Fibroblast of pulmonary artery (primary cell): ENCODE data around the gene NANOS3.

ENCODE experiments used
- DNase-seq: peaks from one replicate; pipeline ENCODE4 v3.0.0-alpha.2; 2010; ENCODE audit warnings: low read depth
- H3K4me3 ChIP-seq: replicated peaks from 2 replicates; pipeline ENCODE4 v1.5.1; 2011; ENCODE audit warnings: low read depth, mild to moderate bottlenecking, control low read depth, low read length, moderate library complexity
- TF ChIP-seq, protein P1 (sequence below): IDR thresholded peaks from 2 replicates; pipeline ENCODE4 v1.5.1; 2011; ENCODE audit warnings: mild to moderate bottlenecking, control low read depth, low read length, inconsistent platforms; ENCODE audit errors: missing control alignments

NANOS3 gene

DNA sequence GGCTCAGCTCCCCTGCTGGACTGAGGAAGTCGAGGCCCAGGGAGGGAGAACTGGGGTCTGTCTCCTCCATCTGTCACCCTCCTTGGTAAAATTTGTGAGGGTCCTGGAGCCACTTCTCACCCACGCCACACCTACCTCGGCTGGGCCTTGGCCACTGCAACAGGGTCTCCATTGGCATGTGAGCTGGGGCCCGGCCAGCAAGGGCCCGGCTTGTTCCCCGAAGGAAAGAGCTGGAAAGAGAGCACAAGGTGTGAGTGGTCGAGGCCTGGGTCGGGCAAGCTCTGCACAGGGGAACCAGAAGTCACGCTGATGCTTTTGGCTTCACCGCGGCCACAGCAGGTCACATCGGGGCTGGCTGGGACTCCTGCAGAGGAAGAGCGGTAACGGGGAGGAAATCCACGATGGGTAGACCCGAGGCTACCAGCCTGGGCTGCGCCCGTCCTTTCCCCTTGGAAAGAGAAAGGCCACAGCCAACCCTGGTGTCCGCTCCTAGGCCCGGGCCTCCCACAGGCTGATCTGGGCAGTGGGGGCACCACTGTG, 9.0 kb downstream of the NANOS3 start:
- no peak for DNase-seq
- H3K4me3 ChIP-seq: no peak overlapping the region
- TF ChIP-seq, protein P1, sequence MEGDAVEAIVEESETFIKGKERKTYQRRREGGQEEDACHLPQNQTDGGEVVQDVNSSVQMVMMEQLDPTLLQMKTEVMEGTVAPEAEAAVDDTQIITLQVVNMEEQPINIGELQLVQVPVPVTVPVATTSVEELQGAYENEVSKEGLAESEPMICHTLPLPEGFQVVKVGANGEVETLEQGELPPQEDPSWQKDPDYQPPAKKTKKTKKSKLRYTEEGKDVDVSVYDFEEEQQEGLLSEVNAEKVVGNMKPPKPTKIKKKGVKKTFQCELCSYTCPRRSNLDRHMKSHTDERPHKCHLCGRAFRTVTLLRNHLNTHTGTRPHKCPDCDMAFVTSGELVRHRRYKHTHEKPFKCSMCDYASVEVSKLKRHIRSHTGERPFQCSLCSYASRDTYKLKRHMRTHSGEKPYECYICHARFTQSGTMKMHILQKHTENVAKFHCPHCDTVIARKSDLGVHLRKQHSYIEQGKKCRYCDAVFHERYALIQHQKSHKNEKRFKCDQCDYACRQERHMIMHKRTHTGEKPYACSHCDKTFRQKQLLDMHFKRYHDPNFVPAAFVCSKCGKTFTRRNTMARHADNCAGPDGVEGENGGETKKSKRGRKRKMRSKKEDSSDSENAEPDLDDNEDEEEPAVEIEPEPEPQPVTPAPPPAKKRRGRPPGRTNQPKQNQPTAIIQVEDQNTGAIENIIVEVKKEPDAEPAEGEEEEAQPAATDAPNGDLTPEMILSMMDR: no peak

GRCh38 chr19:13887018-13887436, 10.1 kb downstream of the NANOS3 start:
- TF ChIP-seq, protein P1: no peak
- DNase-seq: no peak
- H3K4me3 ChIP-seq: no peak overlapping the region

DNA sequence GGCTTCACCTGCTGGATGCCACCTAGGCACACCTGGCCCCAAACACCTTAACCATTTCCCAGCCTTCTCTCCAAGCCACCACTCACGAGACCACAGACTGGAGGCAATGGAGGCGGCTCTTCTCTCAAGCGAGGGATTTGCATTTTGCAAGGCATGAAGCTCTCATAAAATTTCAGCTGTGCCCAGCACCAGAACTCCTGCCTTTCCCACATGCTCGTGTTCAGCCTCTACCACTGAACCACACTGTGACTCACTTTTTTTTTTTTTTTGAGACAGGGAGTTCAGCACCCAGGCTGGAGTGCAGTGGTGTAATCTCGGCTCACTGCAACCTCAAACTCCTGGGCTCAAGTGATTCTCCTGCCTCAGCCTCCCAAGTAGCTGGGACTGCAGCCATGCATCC, 10.6 kb downstream of the NANOS3 start:
- DNase-seq: peak; percentile 21
- no peak overlapping the region for H3K4me3 ChIP-seq
- TF ChIP-seq, protein P1: no peak

- TF ChIP-seq, protein P1: no peak
- no peak overlapping the region for H3K4me3 ChIP-seq
- no peak for DNase-seq
Measured at GRCh38 chr19:13888281-13888680, 11.3 kb downstream of the NANOS3 start.

DNA sequence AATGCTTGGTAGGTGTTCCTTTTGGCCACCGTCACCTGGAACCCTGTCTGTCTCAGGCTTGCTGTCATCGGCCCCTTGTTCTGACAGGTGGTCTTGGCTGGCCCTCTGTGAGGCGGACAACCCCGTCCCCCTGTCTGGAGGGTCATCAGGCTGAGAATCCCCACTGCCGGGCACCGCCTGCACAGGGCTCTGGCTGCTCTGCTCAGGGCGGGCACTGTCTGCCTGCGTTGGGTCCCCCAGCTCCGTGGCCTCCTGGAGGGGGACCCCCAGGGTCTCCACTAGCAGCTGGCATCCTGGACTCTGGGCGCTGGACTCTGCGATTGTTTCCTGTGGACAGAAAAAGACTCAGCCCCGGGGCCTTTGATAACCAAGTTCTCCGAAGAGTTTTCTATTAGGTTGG, 13.2 kb downstream of the NANOS3 start:
- TF ChIP-seq, protein P1: no peak
- H3K4me3 ChIP-seq: no peak overlapping the region
- no peak for DNase-seq

DNA sequence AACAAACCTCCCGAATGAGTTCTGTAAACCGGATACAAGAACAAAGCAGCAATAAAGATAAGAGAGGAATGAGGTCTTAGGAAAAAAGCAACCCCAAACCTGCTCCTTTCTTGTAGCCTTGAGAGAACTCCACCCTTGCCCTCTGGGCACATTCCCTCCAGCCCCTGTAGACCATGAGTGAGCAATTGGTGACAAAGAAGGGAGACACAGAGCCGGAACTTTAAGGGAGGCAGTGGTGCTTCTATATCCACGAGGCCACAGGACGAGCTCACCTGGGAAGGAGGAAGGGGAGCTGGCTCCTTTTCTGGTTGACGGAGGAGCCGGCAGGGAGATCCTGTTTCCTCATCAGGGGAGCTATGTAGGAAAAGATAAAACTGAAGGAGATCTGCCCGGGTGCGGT, 15.9 kb downstream of the NANOS3 start:
- no peak overlapping the region for H3K4me3 ChIP-seq
- DNase-seq: no peak
- TF ChIP-seq, protein P1: no peak

DNA sequence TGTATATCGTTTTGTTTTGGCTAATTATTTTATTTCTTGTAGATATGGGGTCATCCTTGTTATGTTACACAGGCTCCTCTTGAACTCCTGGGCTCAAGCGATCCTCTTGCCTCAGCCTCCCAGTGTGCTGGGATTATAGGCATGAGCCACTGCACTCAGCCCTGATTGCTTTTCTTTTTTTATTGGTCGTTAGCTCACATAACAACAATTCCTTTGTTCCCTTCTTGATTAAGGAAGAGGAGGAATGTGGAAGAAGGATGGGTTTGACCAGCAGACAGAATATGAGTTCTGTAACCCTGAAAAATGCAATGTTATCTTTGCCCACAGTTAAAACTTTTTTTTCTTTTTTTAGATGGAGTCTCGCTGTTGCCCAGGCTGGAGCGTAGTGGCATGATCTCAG, 17.6 kb downstream of the NANOS3 start:
- DNase-seq: no peak
- TF ChIP-seq, protein P1: no peak
- no peak overlapping the region for H3K4me3 ChIP-seq
